Endometrial microvascular endothelial cells (primary cell): Measurements from ENCODE around the gene COASY. TPM values are rescaled to one million over a fixed set of nuclear protein-coding genes. Genes with fewer than 3 reads are reported as not detected.

Experiments
- in situ Hi-C: cut with HindIII; loops from 2 replicates; pipeline ENCODE4 v1.10.0; 2017; ENCODE audit warnings: low sequenced_read_pairs, low pct_unique_long_range_greater_than_20kb; ENCODE audit errors: inconsistent ontology term
- total RNA-seq: library from RNA; depleted of rRNA; stranded (reverse); fragments of >200 nt; gene quantifications from one replicate; pipeline ENCODE4 v1.2.3, GENCODE V29; 2015; ENCODE audit errors: inconsistent ontology term

The COASY gene
- total RNA-seq, 1 donor from 2014 or later, result 37.3 TPM

GRCh38 chr17:42591411-42591810 lies 29.5 kb downstream of the COASY start:
- in situ Hi-C loops, result no loop called here

GRCh38 chr17:42596386-42596785 lies 34.4 kb downstream of the COASY start:
- in situ Hi-C loops, result no loop called here

- in situ Hi-C loops, result no loop called here
Measured at GRCh38 chr17:42598905-42599304, 37.0 kb downstream of the COASY start.

- in situ Hi-C loops, result loop anchor here (10.0 kb wide), 1 partner anchor 81 kb away; the partner anchor contains the start of genes CCR10 and CNTNAP1
Measured at GRCh38 chr17:42603318-42603717, 41.4 kb downstream of the COASY start.

GRCh38 chr17:42607769-42608168 lies 45.8 kb downstream of the COASY start:
- in situ Hi-C loops, result loop anchor here (10.0 kb wide), 1 partner anchor 77 kb away; the partner anchor contains the start of genes CCR10 and CNTNAP1

GRCh38 chr17:42608305-42609181 lies 46.6 kb downstream of the COASY start:
- in situ Hi-C loops, result loop anchor here (10.0 kb wide), 1 partner anchor 76 kb away; the partner anchor contains the start of genes CCR10 and CNTNAP1

GRCh38 chr17:42609182-42609813 lies 47.4 kb downstream of the COASY start, which contains the start of the genes RETREG3 and TUBG1:
TSS of gene RETREG3 (minus strand) at chr17:42609374. CDS start at chr17:42609324, 50 bp downstream.
TSS of gene TUBG1 (plus strand) at chr17:42609683. CDS start at chr17:42609738, 55 bp downstream.
- in situ Hi-C loops, result loop anchor here (10.0 kb wide), 1 partner anchor 76 kb away; the partner anchor contains the start of genes CCR10 and CNTNAP1

GRCh38 chr17:42609814-42610801 lies 48.2 kb downstream of the COASY start:
- in situ Hi-C loops, result loop anchor here (10.0 kb wide), 1 partner anchor 75 kb away; the partner anchor contains the start of genes CCR10 and CNTNAP1

- in situ Hi-C loops, result no loop called here
Measured at GRCh38 chr17:42612013-42612412, 50.1 kb downstream of the COASY start.

- in situ Hi-C loops, result no loop called here
Measured at GRCh38 chr17:42613699-42614295, 51.8 kb downstream of the COASY start.

Other genes starting within 250 kb of the COASY start
- 86.0 TPM for gene STAT3, start 173.7 kb upstream of the COASY start, total RNA-seq
- gene CAVIN1, start 138.9 kb upstream of the COASY start, total RNA-seq, result 806 TPM
- 27.1 TPM for gene ATP6V0A1, start 103.3 kb upstream of the COASY start, total RNA-seq
- 33.7 TPM for gene NAGLU, start 25.9 kb upstream of the COASY start, total RNA-seq
- gene HSD17B1, start 9.2 kb upstream of the COASY start, total RNA-seq, result not detected
- 31.6 TPM for gene MLX, start 5.0 kb downstream of the COASY start, total RNA-seq
- gene PSMC3IP, start 15.6 kb downstream of the COASY start, total RNA-seq, result 8.5 TPM
- 65.9 TPM for gene RETREG3, start 47.2 kb downstream of the COASY start, total RNA-seq
- 137 TPM for gene TUBG1, start 47.5 kb downstream of the COASY start, total RNA-seq
- gene TUBG2, start 97.1 kb downstream of the COASY start, total RNA-seq, result 7.4 TPM
- 9.6 TPM for gene PLEKHH3, start 114.8 kb downstream of the COASY start, total RNA-seq
- gene CCR10, start 119.7 kb downstream of the COASY start, total RNA-seq, result 1.5 TPM
- gene CNTNAP1, start 120.4 kb downstream of the COASY start, total RNA-seq, result 29.7 TPM
- 13.5 TPM for gene EZH1, start 182.9 kb downstream of the COASY start, total RNA-seq
- gene RAMP2, start 199.1 kb downstream of the COASY start, total RNA-seq, result 2.8 TPM
- gene VPS25, start 211.3 kb downstream of the COASY start, total RNA-seq, result 70.5 TPM
- 6.5 TPM for gene WNK4, start 218.5 kb downstream of the COASY start, total RNA-seq
- 79.3 TPM for gene COA3, start 236.6 kb downstream of the COASY start, total RNA-seq
- 0.37 TPM for gene CNTD1, start 236.7 kb downstream of the COASY start, total RNA-seq